Subcutaneous preadipocyte (primary cell): ENCODE data around the gene CTSG. TPM values are rescaled to one million over a fixed set of nuclear protein-coding genes. Genes with fewer than 3 reads are reported as not detected.

Source experiments
- total RNA-seq: library from RNA; depleted of rRNA; stranded (reverse); fragments of >200 nt; gene quantifications from 2 replicates; pipeline ENCODE4 v1.2.3, GENCODE V29; 2012

The CTSG gene
- total RNA-seq: not detected in 2 replicates

GRCh38 chr14:24576182-24576581 is at the start of gene CTSG:
Gene CTSG (minus strand): TSS chr14:24576250. CDS start chr14:24576223, 27 bp downstream.

GRCh38 chr14:24609655-24610344 is 33.8 kb upstream of the CTSG start, which contains the start of gene GZMH:
Gene GZMH (minus strand): TSS chr14:24609685. CDS start chr14:24609613, 72 bp downstream.

Other genes with a start within 250 kb of the CTSG start
- gene ADCY4, start 241.2 kb downstream of the CTSG start, total RNA-seq: 3.7 and 11.5 TPM in 2 replicates
- 3.7 TPM in 2 replicates for gene RIPK3, start 236.3 kb downstream of the CTSG start, total RNA-seq
- 53.3 and 54.0 TPM in 2 replicates for gene NFATC4, start 208.1 kb downstream of the CTSG start, total RNA-seq
- 3.9 and 4.8 TPM in 2 replicates for gene NYNRIN, start 177.2 kb downstream of the CTSG start, total RNA-seq
- gene CBLN3, start 146.6 kb downstream of the CTSG start, total RNA-seq: 1.4 and 4.4 TPM in 2 replicates
- 36.4 and 44.2 TPM in 2 replicates for gene KHNYN, start 146.3 kb downstream of the CTSG start, total RNA-seq
- 9.6 and 12.9 TPM in 2 replicates for gene SDR39U1, start 133.5 kb downstream of the CTSG start, total RNA-seq
- not detected in 2 replicates for gene CMA1, start 68.0 kb downstream of the CTSG start, total RNA-seq
- not detected in 2 replicates for gene GZMH, start 33.4 kb upstream of the CTSG start, total RNA-seq
- gene GZMB, start 57.9 kb upstream of the CTSG start, total RNA-seq: not detected in 2 replicates